ENCODE measurements around the gene PLTP. TPM values are rescaled to one million over a fixed set of nuclear protein-coding genes. Genes with fewer than 3 reads are reported as not detected.

PLTP gene
- total RNA-seq, 1 experiment from 2014 or later: 62.5 TPM

- H3K4me3 Mint-ChIP-seq: no peak overlapping the region
- Histone ChIP-seq H2BK20ac (ENCODE audit: low read depth, low read length, poor library complexity, severe bottlenecking) (no peak overlapping the region), H3K79me1 (ENCODE audit: insufficient read depth, low read depth, low read length, poor library complexity, severe bottlenecking) (no peaks in the 10 kb centered on the region), H3K27ac (ENCODE audit: insufficient read length, low read depth, low read length) (no peak overlapping the region), H4K5ac (ENCODE audit: insufficient read length, low read depth, low read length) (no peak overlapping the region), H2BK120ac (ENCODE audit: low read depth, low read length, poor library complexity, severe bottlenecking) (no peak overlapping the region), H3T11ph (ENCODE audit: low read length) (no peak overlapping the region), H2BK12ac (ENCODE audit: insufficient read length, low read depth, low read length) (no peak overlapping the region), H3K23ac (ENCODE audit: insufficient read length, low read depth, low read length) (no peak overlapping the region), H3K79me2 (ENCODE audit: insufficient read depth, low read length) (no peaks in the 10 kb centered on the region), H3K9me3 (ENCODE audit: control insufficient read depth, low read depth, low read length) (no peaks in the 10 kb centered on the region), H4K20me1 (ENCODE audit: control insufficient read depth, insufficient read depth, insufficient read length) (no peaks in the 10 kb centered on the region), H3K18ac (ENCODE audit: insufficient read length, low read depth, low read length) (no peak overlapping the region), H3K23me2 (ENCODE audit: insufficient read length, low read depth, low read length, poor library complexity, severe bottlenecking) (no peaks in the 10 kb centered on the region), H3K4me2 (ENCODE audit: insufficient read depth, insufficient read length, low read length) (no peak overlapping the region), H2AK5ac (ENCODE audit: insufficient read length, low read length) (no peak overlapping the region), H3K4ac (ENCODE audit: low read depth, low read length) (no peak overlapping the region), H3K9ac (ENCODE audit: extremely low read depth, insufficient read length, low read length) (no peak overlapping the region), H3K4me1 (ENCODE audit: insufficient read depth, low read length) (0 out of 2 replicates have a peak, but pooled peaks cover 3% of the 10 kb centered on the region), H2BK5ac (ENCODE audit: insufficient read length, low read length) (no peak overlapping the region), H3K14ac (ENCODE audit: insufficient read depth, low read length) (no peak overlapping the region), H3K56ac (ENCODE audit: insufficient read length, low read depth, low read length) (no peak overlapping the region), H4K91ac (ENCODE audit: insufficient read length, low read depth, low read length) (no peak overlapping the region), H4K8ac (replicated peaks; ENCODE audit: insufficient read length, low read depth, low read length) (no peak overlapping the region), H2AFZ (ENCODE audit: low read length) (no peak overlapping the region), H2BK15ac (ENCODE audit: low read depth, low read length) (no peak overlapping the region), H3K27me3 (ENCODE audit: insufficient read depth, low read length) (no peaks in the 10 kb centered on the region)
- no peaks in the 10 kb centered on the region for H3K9me3 Mint-ChIP-seq
- peak overlapping the region in 2 of 3 experiments; percentile 75 to 77; a peak in 2 of 7 replicates for H3K27ac Mint-ChIP-seq
- peaks cover 8 to 43% (median 39%) of the 10 kb centered on the region in 3 experiments for H3K36me3 Mint-ChIP-seq (ENCODE audit: insufficient read depth in 1 of 3, low read depth in 3 of 3)
- no peak for TF ChIP-seq CTCF (conservative IDR thresholded peaks at IDR 0.05)
- no CpG with 5 or more reads among the region's 8 CpGs for WGBS (ENCODE audit: extremely low coverage, insufficient read length, low lambda C conversion rate)
- no peaks in the 10 kb centered on the region for H3K27me3 Mint-ChIP-seq (ENCODE audit: low read depth)
- DNase-seq: no peak
- H3K4me1 Mint-ChIP-seq: peaks cover 21 to 22% of the 10 kb centered on the region in 2 experiments
These were observed 62.9 kb downstream of the PLTP start for GRCh38 chr20:45848969-45849582.

Other genes starting within 250 kb of the PLTP start
- not detected in 2 replicates for gene WFDC11, start 241.9 kb downstream of the PLTP start, total RNA-seq (2021)
- gene WFDC13, start 210.1 kb downstream of the PLTP start, total RNA-seq (2021): not detected in 2 replicates
- gene WFDC10B, start 207.1 kb downstream of the PLTP start, total RNA-seq (2021): not detected in 2 replicates
- gene SPINT4, start 189.8 kb downstream of the PLTP start, total RNA-seq (2021): not detected in 2 replicates
- gene WFDC3, start 120.3 kb downstream of the PLTP start, total RNA-seq (2021): 0.35 TPM in 1 of 2 replicates, not detected in the other
- 35.5 and 36.3 TPM in 2 replicates for gene DNTTIP1, start 120.2 kb downstream of the PLTP start, total RNA-seq (2021)
- gene UBE2C, start 99.5 kb downstream of the PLTP start, total RNA-seq (2021): 254 and 268 TPM in 2 replicates
- gene TNNC2, start 84.8 kb downstream of the PLTP start, total RNA-seq (2021): 3.1 and 4.6 TPM in 2 replicates
- 18.9 and 20.5 TPM in 2 replicates for gene SNX21, start 78.4 kb downstream of the PLTP start, total RNA-seq (2021)
- gene ACOT8, start 54.8 kb downstream of the PLTP start, total RNA-seq (2021): 26.7 and 30.3 TPM in 2 replicates
- 8.0 and 8.2 TPM in 2 replicates for gene ZSWIM3, start 54.5 kb downstream of the PLTP start, total RNA-seq (2021)
- 12.0 and 13.0 TPM in 2 replicates for gene ZSWIM1, start 30.9 kb downstream of the PLTP start, total RNA-seq (2021)
- gene SPATA25, start 24.5 kb downstream of the PLTP start, total RNA-seq (2021): 1.8 and 2.4 TPM in 2 replicates
- 5.4 and 5.8 TPM in 2 replicates for gene NEURL2, start 20.9 kb downstream of the PLTP start, total RNA-seq (2021)
- 59.6 and 64.4 TPM in 2 replicates for gene CTSA, start 20.8 kb downstream of the PLTP start, total RNA-seq (2021)
- gene PCIF1, start 22.5 kb upstream of the PLTP start, total RNA-seq (2021): 26.6 and 26.8 TPM in 2 replicates
- 19.7 and 21.1 TPM in 2 replicates for gene ZNF335, start 60.0 kb upstream of the PLTP start, total RNA-seq (2021)
- gene MMP9, start 96.8 kb upstream of the PLTP start, total RNA-seq (2021): 2.0 and 2.7 TPM in 2 replicates
- 7.3 and 8.7 TPM in 2 replicates for gene SLC12A5, start 117.1 kb upstream of the PLTP start, total RNA-seq (2021)
- gene NCOA5, start 177.8 kb upstream of the PLTP start, total RNA-seq (2021): 55.7 and 60.1 TPM in 2 replicates
- 7.8 and 8.6 TPM in 2 replicates for gene CD40, start 206.2 kb upstream of the PLTP start, total RNA-seq (2021)